Measurements from ENCODE around the gene PLEKHB2.
"Not testable (repeated sequence)": the region's sequence is repeated elsewhere in the genome, so short reads cannot be mapped to it uniquely, and the experiment has no call there.

Gene PLEKHB2, protein sequence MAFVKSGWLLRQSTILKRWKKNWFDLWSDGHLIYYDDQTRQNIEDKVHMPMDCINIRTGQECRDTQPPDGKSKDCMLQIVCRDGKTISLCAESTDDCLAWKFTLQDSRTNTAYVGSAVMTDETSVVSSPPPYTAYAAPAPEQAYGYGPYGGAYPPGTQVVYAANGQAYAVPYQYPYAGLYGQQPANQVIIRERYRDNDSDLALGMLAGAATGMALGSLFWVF

DNA sequence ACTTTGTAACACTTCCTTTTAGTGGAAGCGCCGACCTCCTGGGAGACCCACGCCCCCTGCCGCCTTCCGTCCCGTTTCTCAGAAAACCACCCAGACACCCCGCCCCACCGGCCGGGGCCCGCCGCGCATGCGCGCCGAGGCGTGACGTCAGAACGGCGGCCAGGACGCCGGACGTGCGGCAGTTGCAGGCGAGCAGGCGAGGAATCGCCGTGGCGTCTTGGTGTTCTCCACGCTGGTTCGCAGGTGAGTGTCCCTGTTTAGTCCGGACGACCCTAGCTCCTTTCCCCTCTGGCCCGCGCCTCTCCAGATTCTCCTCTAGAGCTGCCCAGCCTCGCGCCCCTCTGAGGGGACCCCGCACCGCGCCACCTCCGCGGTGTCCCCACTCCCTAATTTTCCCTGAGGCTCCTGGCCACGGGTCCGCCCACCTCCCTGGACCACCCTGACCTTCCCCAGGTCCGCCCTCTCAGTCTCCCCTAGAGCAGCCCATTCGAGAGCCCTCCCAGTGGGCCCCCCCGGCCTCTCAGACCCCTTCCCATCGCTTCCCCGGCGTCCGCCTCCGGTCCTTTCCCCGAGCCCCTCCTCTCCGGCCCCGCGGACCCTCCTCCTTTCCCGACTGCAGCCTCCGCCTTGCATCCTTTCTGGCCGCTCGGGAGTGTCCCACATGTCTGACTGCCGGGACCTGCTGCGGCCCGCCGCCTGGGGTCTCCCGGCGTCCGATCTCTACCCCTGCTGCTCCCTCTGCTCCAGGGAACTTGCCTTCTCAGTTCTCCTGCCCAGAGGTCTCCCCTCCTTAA lies at the start of gene PLEKHB2:
Gene PLEKHB2 (plus strand): TSS at position 181 of the 794 bp plus-strand sequence. CDS start 15,606 bp downstream, outside the sequence.
- peak; percentile 96 for DNase-seq

DNA sequence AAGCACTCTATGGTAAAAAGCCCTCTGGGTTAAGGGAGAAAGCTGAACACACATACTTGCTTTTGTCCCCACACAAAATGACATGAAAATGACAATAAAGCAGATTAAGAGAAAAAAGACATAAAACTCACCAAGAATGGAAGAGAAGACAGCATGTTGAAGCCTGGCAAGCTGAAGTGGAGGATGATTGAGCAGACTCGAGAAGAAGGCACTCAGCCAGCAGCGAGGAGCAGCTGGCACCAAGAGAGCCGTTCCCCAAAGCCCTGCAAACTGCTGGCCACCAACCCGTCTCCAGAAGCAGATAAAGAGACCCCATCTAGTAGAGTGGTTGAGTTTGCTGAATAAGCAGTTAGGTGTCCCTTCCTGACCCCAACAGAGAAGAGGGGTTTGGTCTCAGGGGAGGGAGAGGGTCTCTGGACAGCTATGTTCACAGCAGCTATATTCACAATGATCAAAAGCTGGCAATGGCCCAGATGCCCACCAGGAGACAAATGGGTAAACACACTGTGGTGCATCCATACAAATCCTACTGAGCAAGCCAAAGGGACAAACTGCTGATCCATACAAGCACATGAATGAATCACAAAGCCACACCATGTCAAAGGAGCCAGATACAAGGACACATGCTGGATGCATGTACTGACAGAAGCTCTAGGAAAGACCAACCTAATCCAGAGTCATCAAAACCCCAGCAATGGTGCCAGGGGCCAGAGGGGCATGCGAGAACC lies 48.8 kb upstream of the PLEKHB2 start:
- no peak for DNase-seq

DNA sequence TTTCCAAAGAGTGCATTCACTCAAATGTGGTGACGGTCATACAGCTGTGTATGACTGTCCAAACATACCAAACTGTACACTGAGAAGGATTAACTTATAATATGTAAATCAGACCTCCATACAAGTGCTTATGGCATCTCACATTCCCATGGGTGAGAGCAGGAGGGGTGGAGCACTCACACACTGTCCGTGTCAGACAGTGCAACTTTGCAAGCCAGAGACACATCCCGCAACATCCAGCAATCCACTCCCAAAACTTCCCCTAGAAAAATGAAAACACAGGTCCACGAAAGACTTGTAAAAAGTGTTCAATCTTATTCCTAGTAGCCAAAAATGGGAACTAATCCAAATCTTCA lies 48.2 kb upstream of the PLEKHB2 start:
- DNase-seq: no peak

DNA sequence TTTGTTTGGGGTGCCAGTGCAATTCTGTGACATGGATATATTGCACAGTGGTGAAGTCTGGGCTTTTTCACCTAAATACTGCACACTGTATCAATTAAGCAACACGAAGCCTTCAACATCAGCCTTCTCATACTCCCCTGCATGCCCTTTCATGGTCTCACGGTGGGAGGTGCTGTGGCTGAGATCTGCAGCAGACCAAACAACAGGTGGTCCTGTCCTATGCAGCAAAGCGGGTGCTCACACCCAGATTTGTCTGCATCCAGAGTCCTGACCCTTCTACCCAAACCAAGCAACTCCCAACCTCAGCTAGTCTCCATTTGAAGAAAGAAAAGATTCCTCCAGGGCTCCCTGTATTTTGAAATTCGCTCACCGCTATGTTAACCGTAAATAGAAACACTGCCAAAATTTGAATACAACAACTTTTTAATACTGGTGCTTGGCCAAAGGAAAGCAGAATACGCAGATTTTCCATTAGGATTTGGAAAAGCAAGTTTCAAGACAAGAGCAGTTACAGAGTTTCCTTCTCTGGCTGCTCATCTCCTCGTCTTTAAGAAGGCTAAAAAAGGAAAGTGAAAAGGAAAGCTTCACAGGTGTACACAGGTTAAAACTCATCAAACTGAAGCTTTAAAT lies 46.8 kb upstream of the PLEKHB2 start:
- DNase-seq: no peak

DNA sequence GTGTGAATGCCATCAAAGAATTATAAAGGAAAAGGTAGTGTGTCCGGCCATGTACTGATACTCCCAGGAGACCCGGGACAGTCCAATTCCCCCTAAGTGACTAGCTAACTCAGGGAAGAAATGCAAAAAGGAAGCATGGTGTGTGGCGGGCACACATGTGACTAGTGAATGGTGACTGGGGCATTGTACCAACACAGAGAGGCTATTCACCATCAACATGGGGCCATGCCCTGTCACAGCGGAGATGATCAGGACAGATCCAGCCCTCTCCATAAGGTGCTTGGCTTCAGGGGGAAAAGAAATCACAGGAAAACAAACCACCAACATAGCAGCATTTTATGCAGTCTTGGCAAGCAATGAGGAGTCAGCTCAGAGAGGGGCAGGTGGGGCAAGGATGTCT lies 46.2 kb upstream of the PLEKHB2 start:
- no peak for DNase-seq

DNA sequence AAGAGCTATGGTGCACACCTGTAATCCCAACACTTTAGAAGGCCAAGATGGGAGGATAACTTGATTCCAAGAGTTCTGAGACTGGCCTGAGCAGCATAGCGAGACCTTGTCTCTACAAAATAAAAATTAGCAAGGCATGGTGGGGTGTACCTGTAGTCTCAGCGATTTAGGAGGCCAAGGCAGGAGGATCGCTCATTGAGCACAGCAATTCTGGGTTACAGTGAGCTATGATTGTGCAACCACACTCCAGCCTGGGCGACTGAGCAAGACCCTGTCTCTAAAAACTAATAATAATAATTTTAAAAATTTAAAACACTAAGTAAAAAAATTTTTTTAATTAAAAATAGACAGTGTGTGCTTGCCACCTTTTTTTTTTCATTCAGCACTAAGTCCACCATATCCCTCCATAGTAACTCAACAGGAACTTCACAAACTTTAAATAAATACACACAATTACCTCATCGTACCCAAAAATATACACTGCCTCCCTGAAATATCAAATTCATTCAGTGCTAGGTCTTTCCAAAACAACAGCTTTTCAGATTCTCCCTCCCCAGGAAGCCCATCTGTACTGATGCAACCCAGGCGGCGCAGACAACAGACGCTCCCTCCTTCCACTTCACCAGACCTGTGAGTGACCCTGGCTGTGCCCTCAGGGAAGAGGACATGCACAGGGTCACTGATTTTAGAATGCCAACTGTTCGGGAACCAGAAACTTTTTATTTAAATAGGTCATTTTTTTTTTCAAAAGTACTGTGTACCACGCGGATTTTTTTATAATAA lies 41.4 kb upstream of the PLEKHB2 start:
- DNase-seq: no peak

DNA sequence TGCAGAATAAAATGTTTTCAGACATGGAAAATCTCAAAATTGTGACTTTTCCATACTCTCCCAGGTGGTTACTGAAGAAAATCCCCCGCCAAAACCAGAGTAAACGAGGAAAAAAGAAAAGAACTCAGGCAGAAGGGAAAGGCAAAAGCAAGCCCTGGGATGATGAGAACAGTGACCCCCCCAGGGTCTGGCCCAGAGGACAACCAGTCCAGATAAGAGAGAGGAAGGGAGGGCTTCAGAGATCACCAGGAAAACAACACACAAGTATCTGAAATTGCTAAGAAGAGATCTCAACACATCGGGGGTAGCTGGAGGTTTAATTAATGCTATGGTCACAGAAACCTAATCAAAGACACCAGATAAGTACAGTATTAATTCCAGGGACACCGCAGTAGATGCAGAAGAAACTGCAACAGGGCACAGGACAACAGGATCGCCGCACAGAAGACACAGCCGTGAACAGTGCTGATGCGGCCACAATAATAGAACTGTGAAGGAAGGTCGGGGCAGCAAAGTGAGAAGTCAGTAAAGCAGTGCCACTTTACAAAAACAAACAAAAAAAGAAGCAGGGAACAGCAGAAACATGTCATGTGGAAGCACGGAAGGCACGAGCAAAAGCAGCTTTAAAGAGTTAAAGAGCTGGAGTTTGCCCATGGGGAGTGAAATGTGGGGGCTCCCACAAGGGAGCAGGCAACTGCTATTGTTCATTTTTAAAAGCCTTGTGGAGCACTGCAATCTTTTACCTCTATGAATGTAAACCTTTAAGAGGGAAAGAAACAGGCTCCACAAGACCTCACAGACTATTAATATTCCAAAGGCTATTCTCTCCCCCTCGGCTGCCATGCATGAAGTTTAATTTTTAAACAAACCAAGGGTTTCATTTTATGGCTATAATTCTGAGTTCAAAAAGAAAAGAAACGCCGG lies 40.3 kb upstream of the PLEKHB2 start:
- no peak for DNase-seq

DNA sequence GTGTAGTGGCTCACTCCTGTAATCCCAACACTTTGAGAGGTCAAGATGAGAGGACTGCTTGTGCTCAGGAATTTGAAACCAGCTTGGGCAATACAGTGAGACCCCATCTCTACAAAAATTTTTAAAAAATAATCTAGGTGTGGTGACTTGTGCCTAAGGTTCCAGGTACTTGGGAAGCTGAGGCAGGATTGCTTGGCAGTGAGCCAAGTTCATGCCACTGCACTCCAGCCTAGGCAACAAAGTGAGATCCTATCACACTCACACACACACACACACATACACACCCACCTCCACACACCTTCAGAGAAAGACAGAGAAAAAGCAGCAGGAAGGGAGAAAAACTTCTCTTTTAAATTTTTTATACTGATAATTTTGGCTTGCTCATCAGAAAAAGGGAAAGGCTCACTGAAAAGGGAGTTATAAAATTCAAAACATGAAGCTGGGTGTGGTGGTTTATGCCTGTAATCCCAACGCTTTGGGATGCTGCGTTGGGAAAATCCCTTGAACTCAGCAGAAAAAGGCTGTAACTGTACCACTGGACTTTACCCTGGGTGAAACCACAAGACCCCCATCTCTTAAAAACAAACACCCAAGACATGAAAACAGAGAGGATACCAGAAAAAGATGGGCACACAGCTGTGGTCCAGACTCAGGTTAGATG lies 37.5 kb upstream of the PLEKHB2 start:
- no peak for DNase-seq

DNA sequence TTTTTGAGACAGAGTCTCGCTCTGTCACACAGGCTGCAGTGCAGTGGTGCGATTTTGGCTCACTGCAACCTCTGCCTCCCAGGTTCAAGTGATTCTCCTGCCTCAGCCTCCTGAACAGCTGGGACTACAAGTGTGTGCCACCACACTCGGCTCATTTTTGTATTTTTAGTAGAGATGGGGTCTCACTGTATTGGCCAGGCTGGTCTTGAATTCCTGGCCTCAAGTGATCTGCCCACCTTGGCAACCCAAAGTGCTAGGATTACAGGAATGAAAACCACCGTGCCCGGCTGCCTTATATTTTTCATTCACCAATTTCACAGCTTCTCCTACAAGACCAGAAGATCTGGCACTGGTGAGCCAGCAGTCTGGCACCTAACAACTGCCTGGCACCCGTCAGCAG lies 37.0 kb upstream of the PLEKHB2 start:
- not testable (repeated sequence) for DNase-seq

DNA sequence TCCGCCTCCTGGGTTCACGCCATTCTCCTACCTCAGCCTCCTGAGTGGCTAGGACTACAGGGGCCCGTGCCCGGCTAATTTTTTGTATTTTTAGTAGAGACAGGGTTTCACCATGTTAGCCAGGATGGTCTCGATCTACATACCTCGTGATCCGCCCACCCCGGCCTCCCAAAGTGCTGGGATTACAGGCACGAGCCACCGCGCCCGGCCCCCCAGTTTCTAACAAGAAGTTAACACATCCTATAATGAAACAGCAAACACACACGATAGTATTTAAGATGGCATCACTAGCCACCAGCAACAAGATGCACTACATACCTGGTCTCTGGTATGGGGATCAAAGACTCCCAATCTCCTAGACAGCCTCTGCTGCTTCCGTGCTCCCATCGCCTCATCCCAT lies 29.6 kb upstream of the PLEKHB2 start:
- not testable (repeated sequence) for DNase-seq

DNA sequence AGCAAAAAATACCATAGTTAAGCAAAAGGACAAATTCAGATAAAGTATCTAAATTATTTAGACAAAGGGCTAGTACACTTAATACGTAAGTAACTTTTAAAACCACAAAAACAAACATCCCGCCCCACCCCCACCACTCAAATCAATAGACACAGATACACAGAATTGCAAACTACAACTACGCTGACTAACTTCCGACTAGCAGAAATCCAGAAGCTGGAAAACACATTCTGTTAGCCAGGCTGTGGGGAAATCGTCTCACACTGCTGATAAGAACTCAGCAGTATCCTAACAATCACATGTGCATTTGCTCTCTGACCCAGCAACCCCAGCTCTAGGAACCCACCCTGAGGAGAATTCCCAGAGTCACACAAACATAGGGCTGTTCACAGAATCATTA lies 28.4 kb upstream of the PLEKHB2 start:
- no peak for DNase-seq

DNA sequence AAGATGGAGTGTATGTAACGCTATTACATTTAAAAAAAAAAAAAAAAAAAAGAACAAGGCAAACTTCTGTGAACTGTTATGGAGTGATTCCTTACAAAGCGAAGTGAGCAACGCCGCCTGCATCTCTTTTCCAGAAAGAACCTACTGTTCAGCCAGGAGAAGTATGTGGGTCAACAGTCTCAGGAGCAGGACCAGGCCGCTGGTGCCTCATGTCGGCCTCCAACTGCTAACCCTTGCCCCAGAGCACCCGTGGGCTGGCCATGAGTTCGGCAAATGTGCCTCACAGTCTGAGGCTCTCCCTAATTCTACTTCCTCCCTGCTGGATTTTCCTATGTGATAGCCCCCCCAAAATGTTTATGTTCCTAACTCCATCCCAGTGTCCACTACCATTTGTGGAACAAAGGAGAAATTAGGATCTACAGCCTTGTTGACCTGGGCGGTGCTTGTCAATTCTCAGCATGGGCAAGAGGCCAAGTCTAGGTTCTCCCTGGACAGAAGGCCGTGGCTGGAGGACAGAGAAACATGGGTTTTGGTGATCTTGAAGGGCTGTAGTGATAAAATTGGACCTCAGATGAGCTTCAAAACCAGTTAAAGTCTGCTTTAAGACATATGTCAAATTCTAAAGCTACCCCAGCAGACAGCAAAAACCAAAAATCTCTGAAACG lies 27.8 kb upstream of the PLEKHB2 start:
- no peak for DNase-seq

DNA sequence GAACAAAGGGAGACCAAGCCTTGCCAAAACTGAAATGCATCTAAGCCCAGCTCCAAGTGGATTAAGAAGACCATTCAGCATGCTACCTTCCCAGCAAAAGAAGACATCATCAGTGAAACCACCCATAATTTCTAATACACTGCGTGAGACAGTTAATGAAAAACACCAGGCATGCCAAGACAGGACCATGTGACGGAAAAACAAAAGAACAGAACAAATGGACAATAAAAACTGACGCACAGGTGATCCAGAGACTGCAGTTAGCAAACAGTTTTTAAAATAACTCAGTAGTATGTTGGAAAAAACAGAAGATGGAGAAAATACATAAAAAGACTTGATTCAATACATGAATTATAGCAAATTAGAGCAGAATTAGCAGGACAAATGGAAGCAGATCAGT lies 27.2 kb upstream of the PLEKHB2 start:
- no peak for DNase-seq

DNA sequence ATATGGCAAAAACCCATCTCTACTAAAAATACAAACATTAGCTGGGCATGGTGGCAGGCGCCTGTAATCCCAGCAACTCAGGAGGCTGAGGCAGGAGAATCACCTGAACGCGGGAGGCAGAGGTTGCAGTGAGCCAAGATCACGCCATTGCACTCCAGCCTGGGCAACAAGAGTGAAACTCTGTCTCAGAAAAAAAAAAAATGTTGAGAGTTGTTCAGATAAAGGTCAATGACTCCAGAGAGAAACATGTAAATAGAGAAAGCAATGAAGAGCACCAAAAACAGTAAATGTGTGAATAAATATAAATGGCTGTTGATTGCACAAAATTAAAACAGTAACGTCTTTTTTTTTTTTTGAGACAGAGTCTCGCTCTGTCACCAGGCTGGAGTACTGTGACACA lies 25.2 kb upstream of the PLEKHB2 start:
- not testable (repeated sequence) for DNase-seq

DNA sequence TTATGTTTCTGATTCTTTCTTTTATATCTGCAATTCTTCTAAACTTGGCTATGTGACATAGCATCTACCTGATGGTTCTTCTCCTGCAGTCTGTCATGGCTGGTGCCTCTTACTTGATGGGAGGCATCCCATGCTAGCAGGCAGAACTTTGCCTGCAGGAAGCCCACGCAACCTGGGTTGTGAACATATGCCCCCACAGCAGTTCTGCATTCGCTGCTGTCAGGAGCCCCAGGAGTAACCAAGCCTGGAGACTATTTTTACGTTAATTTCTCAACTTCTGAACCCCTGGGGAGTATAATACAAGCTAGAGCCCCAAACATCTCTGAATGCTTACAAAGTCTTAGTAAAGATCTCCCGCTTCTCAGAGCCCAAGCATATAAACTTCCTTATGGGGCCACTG lies 23.9 kb upstream of the PLEKHB2 start:
- no peak for DNase-seq

DNA sequence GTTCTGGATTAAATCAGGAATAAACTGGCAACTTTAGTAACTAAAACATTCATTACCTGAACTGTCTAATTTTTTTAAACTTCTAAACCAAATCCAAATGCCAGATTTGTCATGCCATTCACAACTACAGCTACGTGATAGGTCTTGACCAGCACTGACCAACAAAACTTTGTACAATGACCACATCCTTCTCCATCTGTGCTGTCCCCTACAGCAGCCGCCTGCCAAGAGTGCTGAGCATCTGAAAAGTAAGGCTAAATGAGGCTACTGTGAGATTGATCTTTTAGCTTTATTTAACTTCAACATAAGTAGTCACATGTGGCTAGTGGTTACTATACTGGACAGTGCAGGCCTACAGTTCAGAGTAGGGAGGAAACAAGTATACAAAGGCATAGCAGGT lies 19.5 kb upstream of the PLEKHB2 start:
- no peak for DNase-seq

DNA sequence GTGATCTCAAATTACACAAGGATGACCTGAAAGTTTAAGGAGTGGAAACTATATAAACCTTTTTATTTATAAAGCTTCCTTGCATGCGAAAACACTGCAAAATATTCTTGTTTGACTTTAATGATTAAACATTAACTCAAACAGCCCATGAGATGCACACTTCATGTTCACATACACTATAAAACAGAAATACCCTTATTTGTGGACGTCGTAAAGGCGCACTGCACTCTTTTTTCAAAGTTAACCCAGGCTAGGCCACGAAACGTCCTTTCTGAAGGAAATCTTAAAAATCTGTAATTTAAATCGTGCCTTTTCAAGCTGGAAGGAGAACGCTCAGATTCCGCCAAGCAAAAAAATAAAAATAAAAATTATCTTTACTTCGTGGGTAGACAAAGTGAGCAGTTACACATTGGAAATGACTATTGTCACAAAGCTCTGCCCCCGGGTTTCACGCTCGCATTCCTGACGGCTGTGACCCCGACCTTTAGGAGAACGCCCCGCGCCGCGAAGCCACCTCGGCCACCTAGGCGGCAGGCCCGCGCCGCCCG lies 12.6 kb upstream of the PLEKHB2 start:
- DNase-seq: no peak

DNA sequence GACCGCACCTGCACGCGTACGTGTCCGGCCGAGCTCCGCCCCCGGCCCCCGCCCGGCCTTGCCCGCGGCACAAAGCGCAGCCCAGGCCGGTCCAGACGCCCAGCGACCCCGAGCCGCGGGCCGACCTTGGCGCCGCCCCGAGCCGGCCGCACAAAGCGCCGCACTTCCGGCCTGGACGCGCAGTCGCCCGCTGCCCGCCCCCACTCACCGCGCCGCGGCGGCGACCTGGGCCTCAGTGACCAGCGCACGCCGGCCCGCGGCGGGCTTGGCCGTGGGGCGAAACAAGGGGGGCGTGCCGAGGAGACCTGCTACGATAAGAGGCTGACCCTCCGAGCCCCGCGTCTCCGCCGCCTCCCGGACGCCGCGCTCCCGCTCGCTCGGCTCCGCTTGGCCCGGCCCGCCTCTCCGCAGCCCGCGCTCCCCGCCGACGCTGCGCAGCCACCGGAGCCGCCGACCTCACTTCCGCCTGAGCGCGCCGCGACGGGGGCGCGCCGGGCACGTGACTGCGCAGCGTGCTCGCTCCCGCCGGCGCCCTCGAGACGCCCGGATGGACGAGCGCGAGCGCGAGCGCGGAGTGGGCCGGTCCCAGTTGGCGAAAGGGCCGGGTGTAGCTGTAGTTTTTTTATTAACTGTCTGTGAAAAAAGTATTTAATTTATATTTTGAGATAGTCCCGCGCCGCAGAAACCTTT lies 12.0 kb upstream of the PLEKHB2 start, which contains the start of gene FAM168B:
Gene FAM168B (minus strand): TSS at position 455 of the 690 bp plus-strand sequence. CDS start 10,814 bp downstream, outside the sequence.
- peak; percentile 92 for DNase-seq
